Fibroblast of lung (primary cell): Measurements from ENCODE around the gene NSDHL.

Source experiments
- CTCF ChIP-seq, 2 donors: IDR thresholded peaks in 1 of 2; conservative IDR thresholded peaks in 1 of 2; 1 replicate in 1 of 2; 2 replicates in 1 of 2; pipeline ENCODE4 v1.5.1; 2011 to 2012; ENCODE audit warnings: low read length in 2 of 2, control low read depth in 1 of 2, inconsistent platforms in 1 of 2, low read depth in 1 of 2, mild to moderate bottlenecking in 1 of 2
- EZH2 ChIP-seq: IDR thresholded peaks from 2 replicates; pipeline ENCODE4 v1.5.1; 2012; ENCODE audit warnings: low read length, control low read depth, mild to moderate bottlenecking; ENCODE audit errors: missing control alignments

GRCh38 chrX:152902502-152902820 lies 71.6 kb downstream of the NSDHL start:
- TF ChIP-seq CTCF (conservative IDR thresholded peaks at IDR 0.05 in 1 of 2, IDR thresholded peaks at IDR 0.05 in 1 of 2; ENCODE audit: low read depth in 1 of 2, low read length in 2 of 2) = no peak
- no peak for TF ChIP-seq EZH2
